Pons (tissue), 1 donor: ENCODE measurements around the gene OR52E6.

ENCODE experiments used
- DNase-seq: peaks from one replicate; pipeline ENCODE4 v3.0.0-alpha.2; 2016; ENCODE audit warnings: low spot score

The OR52E6 gene

GRCh38 chr11:5841797-5842196, at the start of gene OR52E6:
OR52E6 (minus strand) TSS chr11:5841897; CDS start chr11:5841897, 0 bp downstream.
- DNase-seq = no peak

GRCh38 chr11:5891216-5891800, 49.6 kb upstream of the OR52E6 start:
- peak; percentile 6 for DNase-seq

GRCh38 chr11:5887661-5888060, 46.0 kb upstream of the OR52E6 start:
- no peak for DNase-seq

- DNase-seq = no peak
These were observed 45.5 kb upstream of the OR52E6 start for GRCh38 chr11:5887172-5887571.

- no peak for DNase-seq
These were observed 40.1 kb upstream of the OR52E6 start for GRCh38 chr11:5881756-5882155.

GRCh38 chr11:5880329-5880728, 38.6 kb upstream of the OR52E6 start, which contains the start of gene OR52E4:
OR52E4 (plus strand) TSS chr11:5880629; CDS start chr11:5884293, 3,664 bp downstream.
- no peak for DNase-seq

GRCh38 chr11:5878564-5878963, 36.9 kb upstream of the OR52E6 start:
- no peak for DNase-seq

GRCh38 chr11:5865826-5866225, 24.1 kb upstream of the OR52E6 start:
- no peak for DNase-seq

GRCh38 chr11:5857590-5857989, 15.9 kb upstream of the OR52E6 start, which contains the start of gene OR52E8:
OR52E8 (minus strand) TSS chr11:5857690; CDS start chr11:5857690, 0 bp downstream.
- DNase-seq = no peak

- DNase-seq = no peak
These were observed 9.3 kb upstream of the OR52E6 start for GRCh38 chr11:5851002-5851401.

GRCh38 chr11:5847711-5848110, 6.0 kb upstream of the OR52E6 start:
- no peak for DNase-seq

- DNase-seq = no peak
These were observed 5.0 kb upstream of the OR52E6 start for GRCh38 chr11:5846701-5847100.

GRCh38 chr11:5837695-5838094, 4.0 kb downstream of the OR52E6 start:
- DNase-seq = no peak

- DNase-seq = no peak
These were observed 8.3 kb downstream of the OR52E6 start for GRCh38 chr11:5833446-5833845.

GRCh38 chr11:5831196-5831829, 10.4 kb downstream of the OR52E6 start:
- no peak for DNase-seq

- no peak for DNase-seq
These were observed 23.3 kb downstream of the OR52E6 start for GRCh38 chr11:5818245-5818886.

- DNase-seq = no peak
These were observed 26.2 kb downstream of the OR52E6 start for GRCh38 chr11:5815534-5815933.

GRCh38 chr11:5809905-5810795, 31.5 kb downstream of the OR52E6 start:
- no peak for DNase-seq

GRCh38 chr11:5809122-5809519, 32.6 kb downstream of the OR52E6 start:
- no peak for DNase-seq

GRCh38 chr11:5808500-5809121, 33.1 kb downstream of the OR52E6 start, which contains the start of gene OR52N2:
OR52N2 (plus strand) TSS chr11:5808924; CDS start chr11:5820336, 11,412 bp downstream.
- DNase-seq = peak; percentile 84

- DNase-seq = no peak
These were observed 34.1 kb downstream of the OR52E6 start for GRCh38 chr11:5807580-5807979.

GRCh38 chr11:5803982-5804381, 37.7 kb downstream of the OR52E6 start:
- DNase-seq = no peak
